Cardiac ventricle fibroblast (primary cell): Measurements from ENCODE around the gene FABP3. TPM values are rescaled to one million over a fixed set of nuclear protein-coding genes. Genes with fewer than 3 reads are reported as not detected.

Source experiments
- total RNA-seq: library from RNA; depleted of rRNA; stranded (reverse); fragments of >200 nt; gene quantifications from 2 replicates; pipeline ENCODE4 v1.2.3, GENCODE V29; 2015

Gene FABP3
- total RNA-seq = 2.4 TPM in 1 of 2 replicates, not detected in the other

DNA sequence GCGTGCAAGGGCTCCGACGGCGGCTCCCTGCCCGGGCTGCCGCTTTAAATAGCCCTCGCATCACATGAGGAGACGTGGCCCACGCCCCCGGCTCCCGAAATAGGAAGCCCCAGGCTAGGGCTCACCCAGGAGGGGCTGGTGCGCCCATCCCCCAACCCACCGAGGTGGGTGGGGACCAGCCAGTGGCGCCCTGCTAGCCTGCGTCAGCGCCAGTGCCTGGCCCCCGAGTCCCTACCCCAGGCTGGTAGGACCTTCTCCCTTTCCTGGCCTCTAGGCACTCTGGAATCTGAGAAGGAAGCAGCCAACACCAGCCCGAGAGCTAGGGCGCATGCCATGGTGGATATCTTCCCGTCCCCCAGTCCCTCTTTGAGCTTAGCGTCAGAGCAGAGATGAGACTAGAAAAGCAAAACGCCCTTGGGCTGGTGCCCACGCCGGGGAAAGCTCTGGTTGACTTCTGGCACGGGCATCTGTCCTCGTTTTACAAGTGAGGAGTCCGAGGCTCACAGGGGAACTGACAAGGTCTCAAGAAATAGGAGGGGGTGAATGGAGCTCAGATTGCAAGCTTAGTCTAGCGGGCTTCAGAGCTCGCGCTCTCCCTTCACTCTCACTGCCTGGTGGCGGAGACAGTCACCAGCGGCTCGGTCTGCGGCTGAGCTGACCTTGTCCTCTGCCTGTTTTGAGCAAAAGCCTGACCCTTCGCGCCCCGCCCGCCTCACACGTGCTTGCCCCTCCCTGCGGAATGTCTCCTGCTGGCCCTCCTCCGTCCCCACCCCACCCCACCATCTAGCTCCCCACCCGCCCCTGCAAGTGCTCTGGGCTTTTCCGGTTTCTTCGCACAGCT, at the start of gene FABP3:
Gene FABP3, minus strand, starts transcription at position 21 of the 841 bp plus-strand sequence. CDS start 62 bp downstream, outside the sequence.

DNA sequence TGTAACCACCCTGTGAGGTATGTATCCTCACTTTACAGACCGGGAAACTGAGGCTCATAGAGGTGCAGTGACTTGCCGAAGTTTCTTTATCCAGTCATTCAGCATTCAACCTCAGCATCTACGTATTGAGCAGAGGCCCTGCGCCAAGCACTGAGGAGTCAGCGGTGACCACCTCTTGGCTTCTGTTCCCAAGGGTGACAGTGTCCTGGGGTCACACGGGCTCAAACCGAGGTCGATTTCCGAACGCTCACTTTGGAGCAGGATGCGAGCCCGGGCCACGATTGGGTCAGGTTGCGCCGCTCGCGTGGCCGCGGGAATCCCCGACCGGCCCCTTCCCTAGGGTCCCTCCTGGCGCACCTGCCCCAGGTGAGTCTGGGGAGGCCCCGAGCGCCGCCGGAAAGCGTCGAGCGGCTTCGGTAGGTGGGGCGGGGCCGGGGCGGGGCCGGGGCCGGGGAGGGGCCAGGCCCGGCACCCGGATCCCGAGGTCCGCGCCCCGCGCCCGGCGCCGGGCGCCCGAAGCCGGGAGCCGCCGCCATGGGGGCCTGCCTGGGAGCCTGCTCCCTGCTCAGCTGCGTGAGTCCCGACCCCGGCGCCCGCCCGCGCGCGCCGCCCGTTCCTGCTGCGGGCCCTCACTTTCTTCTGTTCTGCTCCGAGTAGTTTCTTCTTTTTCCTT, 40.0 kb upstream of the FABP3 start, which contains the start of gene SERINC2:
Gene SERINC2, plus strand, starts transcription at position 482 of the 673 bp plus-strand sequence. Its CDS starts 53 bp downstream, at position 535.

Other genes starting within 250 kb of the FABP3 start
- 0.50 and 1.1 TPM in 2 replicates for gene NKAIN1, start 133.2 kb downstream of the FABP3 start, total RNA-seq
- 31.0 and 33.5 TPM in 2 replicates for gene SNRNP40, start 76.3 kb downstream of the FABP3 start, total RNA-seq
- 24.4 and 25.3 TPM in 2 replicates for gene ZCCHC17, start 76.0 kb downstream of the FABP3 start, total RNA-seq
- 0.68 and 3.7 TPM in 2 replicates for gene SERINC2, start 40.1 kb upstream of the FABP3 start, total RNA-seq
- gene TINAGL1, start 203.4 kb upstream of the FABP3 start, total RNA-seq = 9.4 and 12.2 TPM in 2 replicates
- gene HCRTR1, start 244.6 kb upstream of the FABP3 start, total RNA-seq = not detected in 2 replicates